Neural cell (in vitro differentiated cells): ENCODE data around the gene TNFRSF8.
"Not testable (repeated sequence)": the region's sequence is repeated elsewhere in the genome, so short reads cannot be mapped to it uniquely, and the experiment has no call there.

Source experiments
- CTCF ChIP-seq: fragments of 450-650 bp; IDR thresholded peaks from 2 replicates; pipeline ENCODE4 v1.5.1; 2014; ENCODE audit warnings: antibody characterized with exemption, mild to moderate bottlenecking, moderate library complexity; ENCODE audit not compliant: poor library complexity, severe bottlenecking
- EZH2 ChIP-seq: fragments of 200-600, 300-800 bp; shearing (Covaris generic), sonication (generic); IDR thresholded peaks from 2 replicates; pipeline ENCODE4 v1.6.1; 2014; ENCODE audit warnings: antibody characterized with exemption, low read length, borderline replicate concordance, mild to moderate bottlenecking; ENCODE audit not compliant: insufficient read depth, poor library complexity, severe bottlenecking
- POLR2AphosphoS5 ChIP-seq: IDR thresholded peaks from 2 replicates; pipeline ENCODE4 v1.6.1; 2012
- RAD21 ChIP-seq: fragments of 450-650 bp; conservative IDR thresholded peaks from 2 replicates; pipeline ENCODE4 v1.6.1; 2014; ENCODE audit warnings: antibody characterized with exemption, mild to moderate bottlenecking, moderate library complexity

- not testable (repeated sequence) for TF ChIP-seq CTCF, EZH2, RAD21, POLR2AphosphoS5
Observed at GRCh38 chr1:12033441-12033840, 29.7 kb upstream of the TNFRSF8 start.
